K562 (cell line): Measurements from ENCODE around the gene PRDX3. TPM values are rescaled to one million over a fixed set of nuclear protein-coding genes. Genes with fewer than 3 reads are reported as not detected.

Source experiments
- ATAC-seq: fragments of 200-7000 bp; cut with Tn5 transposase; 3 replicates; pipeline ENCODE4 v1.9.1; 2020; ENCODE audit warnings: moderate library complexity
- BruUV-seq: library from RNA; stranded (reverse); fragments of 400-500 nt; replicated peaks from 2 replicates; lab custom pipeline; 2021; lab: Mats Ljungman, UMichigan
- CTCF ChIA-PET: fragments of 300-600 bp; formaldehyde crosslinking; extraction: SDS; loops from one replicate; lab custom pipeline; 2021; ENCODE audit warnings: low intra/inter-chr PET ratio; lab: Yijun Ruan, JAX
- POLR2A ChIA-PET: fragments of 300-600, 350-650 bp; sonication (Branson Sonifier 250); formaldehyde crosslinking; extraction: SDS; loops from one replicate; lab custom pipeline; 2021; ENCODE audit warnings: antibody characterized with exemption, inconsistent platforms; lab: Yijun Ruan, JAX
- DNase-seq, 4 experiments: peaks; one replicate each; pipeline versions ENCODE4 v3.0.0 to v3.0.0-alpha.2; 2011 to 2018; ENCODE audit warnings: low spot score in 3 of 4, mixed read lengths in 3 of 4; ENCODE audit errors: extremely low read depth in 1 of 4
- FAIRE-seq: peaks from 2 replicates; lab custom pipeline; 2011; peaks lifted over from hg19 to GRCh38; lab: Jason Lieb, UNC
- H2AFZ ChIP-seq: 2 replicates; pipeline ENCODE4 v1.6.0; 2011; ENCODE audit warnings: low read depth, low read length, control low read depth, inconsistent platforms
- H3K27ac ChIP-seq: fragments of 200-600 bp; 3 replicates; pipeline ENCODE4 v1.8.0; 2011; ENCODE audit warnings: low read depth, mild to moderate bottlenecking, control low read depth, inconsistent platforms, low read length, moderate library complexity, mixed read lengths; ENCODE audit errors: extremely low read depth
- H3K27me3 ChIP-seq, 2 experiments: fragments of 300-600 bp in 1 of 2; 2 replicates in 1 of 2; 3 replicates in 1 of 2; pipeline versions ENCODE4 v1.6.0 to v1.8.0; 2011; ENCODE audit warnings: inconsistent platforms in 2 of 2, low read length in 2 of 2, mild to moderate bottlenecking in 1 of 2, mixed read lengths in 1 of 2, moderate library complexity in 1 of 2; ENCODE audit not compliant: control insufficient read depth in 2 of 2, insufficient read depth in 2 of 2
- H3K36me3 ChIP-seq: fragments of 300-600 bp; 3 replicates; pipeline ENCODE4 v1.8.0; 2011; ENCODE audit warnings: mild to moderate bottlenecking, low read length, inconsistent platforms; ENCODE audit not compliant: control insufficient read depth, insufficient read depth
- H3K4me1 ChIP-seq, 2 experiments: fragments of 200-600 bp in 1 of 2; replicated peaks in 1 of 2; 2 replicates in 1 of 2; 3 replicates in 1 of 2; pipeline versions ENCODE4 v1.5.1 to v1.8.0; 2011; ENCODE audit warnings: inconsistent platforms in 2 of 2, low read length in 2 of 2, mild to moderate bottlenecking in 1 of 2, mixed read lengths in 1 of 2, moderate library complexity in 1 of 2; ENCODE audit not compliant: control insufficient read depth in 2 of 2, insufficient read depth in 2 of 2
- H3K4me2 ChIP-seq: 2 replicates; pipeline ENCODE4 v1.6.1; 2011; ENCODE audit warnings: low read length, control low read depth, inconsistent platforms, mixed read lengths; ENCODE audit not compliant: insufficient read depth
- H3K4me3 ChIP-seq: fragments of 200-600 bp; sonication (generic), shearing (Covaris generic); 2 replicates; pipeline ENCODE4 v1.5.1; 2016; ENCODE audit warnings: control low read depth, inconsistent platforms
- H3K79me2 ChIP-seq: fragments of 200-600 bp; 3 replicates; pipeline ENCODE4 v1.8.0; 2011; ENCODE audit warnings: low read length, inconsistent platforms; ENCODE audit not compliant: control insufficient read depth, insufficient read depth
- H3K9ac ChIP-seq, 2 experiments: 2 replicates each; pipeline versions ENCODE4 v1.6.0 to v1.6.1; 2011; ENCODE audit warnings: low read depth in 2 of 2, low read length in 2 of 2, control low read depth in 1 of 2, inconsistent platforms in 1 of 2, mild to moderate bottlenecking in 1 of 2, mixed read lengths in 1 of 2; ENCODE audit not compliant: insufficient read depth in 1 of 2
- H3K9me1 ChIP-seq: one replicate; pipeline ENCODE4 v1.6.0; 2011; ENCODE audit warnings: inconsistent platforms, mild to moderate bottlenecking, low read length, moderate library complexity; ENCODE audit not compliant: control insufficient read depth, insufficient read depth
- H3K9me3 ChIP-seq: replicated peaks from 2 replicates; pipeline ENCODE4 v1.5.1; 2011; ENCODE audit warnings: low read depth, low read length, inconsistent platforms; ENCODE audit not compliant: control insufficient read depth, insufficient read depth
- H4K20me1 ChIP-seq: replicated peaks from 2 replicates; pipeline ENCODE4 v1.6.1; 2011; ENCODE audit warnings: low read length, inconsistent platforms, mixed read lengths; ENCODE audit not compliant: control insufficient read depth, insufficient read depth
- CHD1 ChIP-seq: fragments of 200-600 bp; sonication (generic); IDR thresholded peaks from one replicate; pipeline ENCODE4 v1.6.1; 2012; ENCODE audit warnings: mild to moderate bottlenecking, moderate library complexity, low read length, inconsistent platforms
- KAT7 ChIP-seq: sonication (generic); formaldehyde crosslinking; IDR thresholded peaks from 2 replicates; pipeline ENCODE4 v1.8.0; 2022; ENCODE audit warnings: missing genetic modification reagents, mild to moderate bottlenecking, borderline replicate concordance
- L3MBTL2 ChIP-seq: fragments of 450-650 bp; IDR thresholded peaks from 2 replicates; pipeline ENCODE4 v1.6.1; 2016; ENCODE audit warnings: mild to moderate bottlenecking, moderate library complexity
- LCOR ChIP-seq: sonication (generic); formaldehyde crosslinking; IDR thresholded peaks from 2 replicates; pipeline ENCODE4 v1.8.0; 2022; ENCODE audit warnings: mild to moderate bottlenecking, missing genetic modification reagents
- NFRKB ChIP-seq: fragments of 450-650 bp; IDR thresholded peaks from 2 replicates; pipeline ENCODE4 v1.6.1; 2016; ENCODE audit warnings: low read depth
- SAFB2 ChIP-seq: fragments of 200-400 bp; formaldehyde crosslinking; IDR thresholded peaks from 2 replicates; pipeline ENCODE4 v1.6.1; 2018; ENCODE audit warnings: borderline replicate concordance, low read length, low read depth, moderate library complexity; ENCODE audit not compliant: severe bottlenecking
- ZNF224 ChIP-seq: sonication (generic); formaldehyde crosslinking; IDR thresholded peaks from 2 replicates; pipeline ENCODE4 v1.8.0; 2022; ENCODE audit warnings: mild to moderate bottlenecking, missing genetic modification reagents
- WGBS: fragments of 100-300 bp; shearing (Covaris generic); methylation state at CpG from one replicate; pipeline ENCODE4 v1.1.6; 2016; ENCODE audit warnings: low coverage, mixed read lengths; ENCODE audit not compliant: insufficient coverage; ENCODE audit errors: missing lambda C conversion rate; 5-methylcytosine and 5-hydroxymethylcytosine counted together
- in situ Hi-C: fragments of 300-500 bp; cut with MboI; formaldehyde crosslinking; loops from 4 replicates; pipeline ENCODE4 v1.15.0; 2018; ENCODE audit warnings: inconsistent platforms, mixed read lengths
- intact Hi-C: fragments of 100-400 bp; cut with micrococcal nuclease; formaldehyde crosslinking; loops from 2 replicates; pipeline ENCODE4 v1.14.2; 2022
- polyA plus RNA-seq, 8 experiments: library from polyadenylated mRNA; depleted of rRNA in 4 of 8; stranded (reverse) in 5 of 8; unstranded in 3 of 8; fragments of >200 nt; fragmentation: Nextera tagmentation in 2 of 8; fragmentation: Illumina TruSeq in 1 of 8; extraction: Ambion mirVana in 2 of 8; extraction: Trizol in 1 of 8; gene quantifications; 2 replicates each; pipeline versions ENCODE4 v1.2.1 to v1.2.3, GENCODE V29; 2011 to 2014; ENCODE audit warnings: inconsistent platforms in 1 of 8, missing spikeins in 1 of 8
- total RNA-seq, 7 experiments: library from RNA; depleted of rRNA in 6 of 7; stranded (reverse); fragments of >200 nt in 6 of 7; fragmentation: Illumina TruSeq in 2 of 7; extraction: Trizol in 2 of 7; gene quantifications; 2 replicates each; pipeline versions ENCODE4 v1.2.1 to v1.2.3, GENCODE V29; 2011 to 2021; ENCODE audit warnings: low replicate concordance in 1 of 7
- TF ChIP-seq, protein P1 (sequence below): fragments of 450-650 bp; IDR thresholded peaks from 2 replicates; pipeline ENCODE4 v1.6.1; 2016; ENCODE audit warnings: mild to moderate bottlenecking, moderate library complexity

Gene PRDX3
- total and polyA plus RNA-seq, 9 of the 15 experiments (the other 6 are each of a cell fraction or from before 2014, with no cell fraction given): 122 to 994 (median 173) TPM

DNA sequence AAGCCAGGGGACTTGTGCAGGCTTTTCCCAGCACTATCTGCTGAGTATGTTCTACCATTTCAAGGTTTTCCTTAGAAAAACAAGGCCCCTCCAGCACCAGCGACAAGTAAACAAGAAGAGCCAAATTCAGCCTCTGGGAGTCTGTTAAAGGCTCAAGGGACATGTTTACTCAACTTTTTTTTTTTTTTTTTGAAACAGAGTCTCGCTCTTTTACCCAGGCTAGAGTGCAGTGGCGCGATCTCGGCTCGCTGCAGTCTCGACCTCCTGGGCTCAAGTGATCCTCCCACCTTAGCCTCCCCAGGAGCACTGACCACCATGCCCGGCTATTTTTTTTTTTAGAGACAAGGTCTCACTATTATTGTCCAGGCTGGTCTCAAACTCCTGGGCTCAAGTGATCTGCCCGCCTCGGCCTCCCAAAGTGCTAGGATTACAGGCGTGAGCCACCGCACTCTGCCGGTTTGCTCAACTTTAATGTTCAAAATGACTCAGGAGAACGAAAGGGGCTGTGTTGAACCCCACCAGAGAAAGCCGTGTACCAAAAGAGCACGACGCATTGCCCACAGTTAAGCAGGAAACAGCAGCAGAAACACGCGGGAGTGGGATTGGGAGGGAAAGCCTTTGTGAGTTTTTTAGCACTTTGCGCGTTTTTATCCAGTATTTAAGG is 772 bp downstream of the PRDX3 start:
- peak overlapping the region; percentile 89 for H3K27ac ChIP-seq
- TF ChIP-seq KAT7 (CRISPR knock-in tag) (peak; percentile 31; the same call in 1 of the 2 replicates), NFRKB (0 out of 2 replicates have a peak, but pooled peaks have one; percentile 26), LCOR (0 out of 2 replicates have a peak, but pooled peaks have one; percentile 64), SAFB2 (no peak), L3MBTL2 (peak; percentile 18; the same call in 1 of the 2 replicates), CHD1 (peak; percentile 80), ZNF224 (CRISPR knock-in tag) (no peak)
- TF ChIP-seq, protein P1, sequence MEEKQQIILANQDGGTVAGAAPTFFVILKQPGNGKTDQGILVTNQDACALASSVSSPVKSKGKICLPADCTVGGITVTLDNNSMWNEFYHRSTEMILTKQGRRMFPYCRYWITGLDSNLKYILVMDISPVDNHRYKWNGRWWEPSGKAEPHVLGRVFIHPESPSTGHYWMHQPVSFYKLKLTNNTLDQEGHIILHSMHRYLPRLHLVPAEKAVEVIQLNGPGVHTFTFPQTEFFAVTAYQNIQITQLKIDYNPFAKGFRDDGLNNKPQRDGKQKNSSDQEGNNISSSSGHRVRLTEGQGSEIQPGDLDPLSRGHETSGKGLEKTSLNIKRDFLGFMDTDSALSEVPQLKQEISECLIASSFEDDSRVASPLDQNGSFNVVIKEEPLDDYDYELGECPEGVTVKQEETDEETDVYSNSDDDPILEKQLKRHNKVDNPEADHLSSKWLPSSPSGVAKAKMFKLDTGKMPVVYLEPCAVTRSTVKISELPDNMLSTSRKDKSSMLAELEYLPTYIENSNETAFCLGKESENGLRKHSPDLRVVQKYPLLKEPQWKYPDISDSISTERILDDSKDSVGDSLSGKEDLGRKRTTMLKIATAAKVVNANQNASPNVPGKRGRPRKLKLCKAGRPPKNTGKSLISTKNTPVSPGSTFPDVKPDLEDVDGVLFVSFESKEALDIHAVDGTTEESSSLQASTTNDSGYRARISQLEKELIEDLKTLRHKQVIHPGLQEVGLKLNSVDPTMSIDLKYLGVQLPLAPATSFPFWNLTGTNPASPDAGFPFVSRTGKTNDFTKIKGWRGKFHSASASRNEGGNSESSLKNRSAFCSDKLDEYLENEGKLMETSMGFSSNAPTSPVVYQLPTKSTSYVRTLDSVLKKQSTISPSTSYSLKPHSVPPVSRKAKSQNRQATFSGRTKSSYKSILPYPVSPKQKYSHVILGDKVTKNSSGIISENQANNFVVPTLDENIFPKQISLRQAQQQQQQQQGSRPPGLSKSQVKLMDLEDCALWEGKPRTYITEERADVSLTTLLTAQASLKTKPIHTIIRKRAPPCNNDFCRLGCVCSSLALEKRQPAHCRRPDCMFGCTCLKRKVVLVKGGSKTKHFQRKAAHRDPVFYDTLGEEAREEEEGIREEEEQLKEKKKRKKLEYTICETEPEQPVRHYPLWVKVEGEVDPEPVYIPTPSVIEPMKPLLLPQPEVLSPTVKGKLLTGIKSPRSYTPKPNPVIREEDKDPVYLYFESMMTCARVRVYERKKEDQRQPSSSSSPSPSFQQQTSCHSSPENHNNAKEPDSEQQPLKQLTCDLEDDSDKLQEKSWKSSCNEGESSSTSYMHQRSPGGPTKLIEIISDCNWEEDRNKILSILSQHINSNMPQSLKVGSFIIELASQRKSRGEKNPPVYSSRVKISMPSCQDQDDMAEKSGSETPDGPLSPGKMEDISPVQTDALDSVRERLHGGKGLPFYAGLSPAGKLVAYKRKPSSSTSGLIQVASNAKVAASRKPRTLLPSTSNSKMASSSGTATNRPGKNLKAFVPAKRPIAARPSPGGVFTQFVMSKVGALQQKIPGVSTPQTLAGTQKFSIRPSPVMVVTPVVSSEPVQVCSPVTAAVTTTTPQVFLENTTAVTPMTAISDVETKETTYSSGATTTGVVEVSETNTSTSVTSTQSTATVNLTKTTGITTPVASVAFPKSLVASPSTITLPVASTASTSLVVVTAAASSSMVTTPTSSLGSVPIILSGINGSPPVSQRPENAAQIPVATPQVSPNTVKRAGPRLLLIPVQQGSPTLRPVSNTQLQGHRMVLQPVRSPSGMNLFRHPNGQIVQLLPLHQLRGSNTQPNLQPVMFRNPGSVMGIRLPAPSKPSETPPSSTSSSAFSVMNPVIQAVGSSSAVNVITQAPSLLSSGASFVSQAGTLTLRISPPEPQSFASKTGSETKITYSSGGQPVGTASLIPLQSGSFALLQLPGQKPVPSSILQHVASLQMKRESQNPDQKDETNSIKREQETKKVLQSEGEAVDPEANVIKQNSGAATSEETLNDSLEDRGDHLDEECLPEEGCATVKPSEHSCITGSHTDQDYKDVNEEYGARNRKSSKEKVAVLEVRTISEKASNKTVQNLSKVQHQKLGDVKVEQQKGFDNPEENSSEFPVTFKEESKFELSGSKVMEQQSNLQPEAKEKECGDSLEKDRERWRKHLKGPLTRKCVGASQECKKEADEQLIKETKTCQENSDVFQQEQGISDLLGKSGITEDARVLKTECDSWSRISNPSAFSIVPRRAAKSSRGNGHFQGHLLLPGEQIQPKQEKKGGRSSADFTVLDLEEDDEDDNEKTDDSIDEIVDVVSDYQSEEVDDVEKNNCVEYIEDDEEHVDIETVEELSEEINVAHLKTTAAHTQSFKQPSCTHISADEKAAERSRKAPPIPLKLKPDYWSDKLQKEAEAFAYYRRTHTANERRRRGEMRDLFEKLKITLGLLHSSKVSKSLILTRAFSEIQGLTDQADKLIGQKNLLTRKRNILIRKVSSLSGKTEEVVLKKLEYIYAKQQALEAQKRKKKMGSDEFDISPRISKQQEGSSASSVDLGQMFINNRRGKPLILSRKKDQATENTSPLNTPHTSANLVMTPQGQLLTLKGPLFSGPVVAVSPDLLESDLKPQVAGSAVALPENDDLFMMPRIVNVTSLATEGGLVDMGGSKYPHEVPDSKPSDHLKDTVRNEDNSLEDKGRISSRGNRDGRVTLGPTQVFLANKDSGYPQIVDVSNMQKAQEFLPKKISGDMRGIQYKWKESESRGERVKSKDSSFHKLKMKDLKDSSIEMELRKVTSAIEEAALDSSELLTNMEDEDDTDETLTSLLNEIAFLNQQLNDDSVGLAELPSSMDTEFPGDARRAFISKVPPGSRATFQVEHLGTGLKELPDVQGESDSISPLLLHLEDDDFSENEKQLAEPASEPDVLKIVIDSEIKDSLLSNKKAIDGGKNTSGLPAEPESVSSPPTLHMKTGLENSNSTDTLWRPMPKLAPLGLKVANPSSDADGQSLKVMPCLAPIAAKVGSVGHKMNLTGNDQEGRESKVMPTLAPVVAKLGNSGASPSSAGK: peak; percentile 48; the same call in 1 of the 2 replicates
- TF ChIP-seq, all 486 proteins: peak for 6
- 1% methylated on average over 15 of the region's 21 CpGs for WGBS
- BruUV-seq: no TSS peak
- peak; percentile 22 for ATAC-seq
- Histone ChIP-seq H3K9me1 (peaks cover 4% of the 10 kb centered on the region), H3K79me2 (peaks cover 49% of the 10 kb centered on the region), H3K27me3 (no peaks in the 10 kb centered on the region), H3K36me3 (peaks cover 31% of the 10 kb centered on the region), H3K4me2 (peak overlapping the region; percentile 91), H3K4me3 (peak overlapping the region; percentile 51), H3K9me3 (no peaks in the 10 kb centered on the region), H4K20me1 (no peaks in the 10 kb centered on the region), H3K9ac (peak overlapping the region; percentile 79 to 98), H3K4me1 (peaks cover 17 to 27% of the 10 kb centered on the region in 2 experiments; a peak in 4 of 5 replicates), H2AFZ (peak overlapping the region; percentile 96; the same call in 1 of the 2 replicates)
- in situ Hi-C loops (no loop called here), intact Hi-C loops (loop anchor here (5.0 kb wide), 1 partner anchor 101 kb away; no protein-coding TSS in a partner anchor)
- POLR2A ChIA-PET: interaction anchor here (1.8 kb wide), 1 partner anchor 16 kb away, joined by 5 read pairs; no protein-coding TSS in a partner anchor
- CTCF ChIA-PET: no interaction called here
- DNase-seq: peak in 1 of 4 experiments; percentile 16
- no peak for FAIRE-seq
